GM19099 (cell line): Measurements from ENCODE around the gene HIPK4.

Source experiments
- POLR2A ChIP-seq: IDR thresholded peaks from 3 replicates; pipeline ENCODE4 v1.6.1; 2011; ENCODE audit warnings: low read depth; ENCODE audit not compliant: insufficient read length; ENCODE audit errors: extremely low read depth

HIPK4 gene

GRCh38 chr19:40419066-40419612 is 29.2 kb upstream of the HIPK4 start:
- no peak for TF ChIP-seq POLR2A

- TF ChIP-seq POLR2A: no peak
Measured at GRCh38 chr19:40418040-40418439, 28.1 kb upstream of the HIPK4 start.

- TF ChIP-seq POLR2A: no peak
Measured at GRCh38 chr19:40417643-40417981, 27.6 kb upstream of the HIPK4 start.

DNA sequence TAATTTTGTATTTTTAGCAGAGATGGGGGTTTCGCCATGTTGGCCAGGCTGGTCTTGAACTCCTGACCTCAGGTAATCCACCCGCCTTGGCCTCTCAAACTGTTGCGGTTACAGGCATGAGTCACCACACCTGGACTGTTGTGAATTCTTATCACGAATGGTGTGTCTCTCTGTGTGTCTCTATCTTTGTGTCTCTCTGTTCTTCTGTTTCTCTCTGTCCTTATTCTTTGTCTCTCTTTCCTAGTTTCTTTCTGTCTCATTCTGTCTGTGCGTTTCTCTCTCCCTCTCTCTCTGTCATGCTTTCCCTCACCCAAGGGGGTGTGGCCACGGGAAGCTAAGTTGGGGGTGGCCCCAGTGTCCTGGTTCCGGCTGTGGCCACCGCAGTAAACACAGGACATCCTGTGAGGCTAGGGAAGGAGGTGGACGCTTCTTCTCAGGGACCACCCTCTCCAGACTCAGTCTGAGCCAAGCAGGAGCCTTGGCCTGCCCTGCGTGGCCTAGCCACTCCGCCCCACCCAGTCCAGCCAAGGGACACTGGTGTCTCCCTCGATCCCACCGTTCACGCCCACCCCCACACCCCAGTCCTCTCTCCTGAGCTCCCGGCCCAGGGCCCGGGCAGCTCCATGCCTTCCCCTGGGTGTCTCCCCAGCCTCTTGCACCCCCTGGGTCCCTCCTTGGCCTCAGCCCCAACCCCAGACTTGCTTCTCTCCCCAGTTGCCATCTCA is 27.1 kb upstream of the HIPK4 start:
- no peak for TF ChIP-seq POLR2A

- TF ChIP-seq POLR2A: no peak
Measured at GRCh38 chr19:40415768-40416167, 25.8 kb upstream of the HIPK4 start.

- TF ChIP-seq POLR2A: no peak
Measured at GRCh38 chr19:40414542-40415535, 24.9 kb upstream of the HIPK4 start.

DNA sequence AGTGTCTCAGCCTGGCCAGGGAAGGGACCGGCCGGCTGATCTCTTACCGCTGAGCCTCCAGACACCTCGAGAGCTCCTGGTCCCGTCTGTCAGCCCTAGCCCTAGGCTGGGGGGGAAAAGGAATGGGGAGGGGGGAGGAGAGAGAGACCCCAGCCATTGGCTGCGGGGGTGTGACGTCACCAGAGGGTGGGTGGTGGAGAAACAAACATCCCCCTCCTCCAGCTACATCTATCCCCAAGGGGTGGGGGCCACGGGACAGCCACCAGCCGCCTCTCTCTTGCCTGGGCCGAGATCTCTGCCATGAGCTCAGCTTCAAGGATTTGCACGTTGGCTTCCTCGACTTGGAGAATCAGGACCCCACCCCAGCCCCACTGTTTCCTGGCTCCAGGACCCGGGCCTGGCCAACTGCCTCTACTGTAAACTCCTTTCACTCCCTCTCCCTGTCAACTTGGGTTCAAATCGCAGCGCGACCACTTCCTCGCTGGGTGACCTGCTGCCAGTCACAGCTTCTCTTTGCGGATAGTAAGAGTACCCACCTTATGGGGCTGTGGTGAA is 23.4 kb upstream of the HIPK4 start, which contains the start of gene PRX:
TSS of gene PRX (minus strand) at position 88 of the 555 bp plus-strand sequence. CDS start 5,446 bp downstream, outside the sequence.
- TF ChIP-seq POLR2A: no peak

GRCh38 chr19:40412866-40413265 is 22.9 kb upstream of the HIPK4 start:
- no peak for TF ChIP-seq POLR2A

- TF ChIP-seq POLR2A: no peak
Measured at GRCh38 chr19:40411958-40412499, 22.0 kb upstream of the HIPK4 start.

- peak; percentile 24 for TF ChIP-seq POLR2A
Measured at GRCh38 chr19:40411125-40411842, 21.3 kb upstream of the HIPK4 start.

DNA sequence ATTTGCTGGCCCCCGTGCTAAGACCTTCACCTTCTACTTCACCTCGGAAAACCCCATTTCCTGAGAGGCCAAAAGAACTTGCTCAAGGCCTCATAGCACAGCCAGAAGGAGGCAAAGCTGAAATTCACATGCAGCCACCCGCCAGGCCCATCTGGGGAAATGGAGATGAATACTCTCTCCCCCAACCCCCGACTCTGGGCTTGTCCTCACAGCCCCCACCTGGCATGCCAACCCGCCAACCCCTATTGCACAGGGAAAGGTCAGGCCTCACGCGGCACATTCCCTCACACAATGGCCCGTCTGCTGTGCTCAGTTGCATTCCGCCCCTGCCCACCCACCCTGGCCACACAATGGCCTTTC is 20.0 kb upstream of the HIPK4 start:
- no peak for TF ChIP-seq POLR2A

- TF ChIP-seq POLR2A: no peak
Measured at GRCh38 chr19:40407714-40408597, 18.0 kb upstream of the HIPK4 start.

DNA sequence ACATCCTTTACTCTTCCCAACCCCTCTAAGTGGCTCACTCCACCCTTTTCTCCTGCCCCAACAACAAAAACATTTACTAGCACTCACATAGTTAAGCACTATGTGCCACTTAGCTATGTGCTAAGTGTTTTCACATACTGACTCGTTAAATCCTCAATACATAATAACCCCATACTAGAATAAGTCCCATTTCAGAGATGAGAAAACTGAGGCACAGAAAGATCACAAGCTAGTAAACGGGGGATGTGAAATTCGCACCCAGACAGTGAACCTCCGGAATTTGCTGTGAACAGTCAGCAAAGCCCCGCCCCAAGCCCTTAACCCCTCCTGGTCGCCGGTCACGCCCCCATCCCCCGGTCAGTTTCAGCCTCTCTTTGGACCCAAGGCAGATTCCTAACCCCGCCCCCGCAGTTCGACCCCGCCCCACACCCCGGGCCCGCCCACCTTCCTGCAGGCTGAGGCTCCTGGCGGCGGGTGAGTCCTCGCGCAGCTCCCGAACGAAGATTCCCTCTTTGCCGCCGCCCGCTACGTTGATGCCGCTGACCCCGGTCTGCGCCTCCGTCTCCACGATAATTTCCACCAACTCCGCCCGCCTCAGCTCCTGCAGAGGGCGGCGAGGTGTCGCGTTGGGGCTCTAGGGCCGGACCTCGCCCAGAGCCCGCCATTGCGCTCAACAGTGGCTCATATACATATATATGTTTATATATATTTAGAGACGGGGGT is 13.4 kb upstream of the HIPK4 start:
- no peak for TF ChIP-seq POLR2A
